GM21737 (cell line): ENCODE measurements around the gene EPHB2.

Source experiments
- ATAC-seq: cut with Tn5 transposase; IDR thresholded peaks from one replicate; pipeline ENCODE4 v1.9.1; 2021; ENCODE audit warnings: mild to moderate bottlenecking, moderate library complexity; ENCODE audit not compliant: unreplicated experiment

The EPHB2 gene

DNA sequence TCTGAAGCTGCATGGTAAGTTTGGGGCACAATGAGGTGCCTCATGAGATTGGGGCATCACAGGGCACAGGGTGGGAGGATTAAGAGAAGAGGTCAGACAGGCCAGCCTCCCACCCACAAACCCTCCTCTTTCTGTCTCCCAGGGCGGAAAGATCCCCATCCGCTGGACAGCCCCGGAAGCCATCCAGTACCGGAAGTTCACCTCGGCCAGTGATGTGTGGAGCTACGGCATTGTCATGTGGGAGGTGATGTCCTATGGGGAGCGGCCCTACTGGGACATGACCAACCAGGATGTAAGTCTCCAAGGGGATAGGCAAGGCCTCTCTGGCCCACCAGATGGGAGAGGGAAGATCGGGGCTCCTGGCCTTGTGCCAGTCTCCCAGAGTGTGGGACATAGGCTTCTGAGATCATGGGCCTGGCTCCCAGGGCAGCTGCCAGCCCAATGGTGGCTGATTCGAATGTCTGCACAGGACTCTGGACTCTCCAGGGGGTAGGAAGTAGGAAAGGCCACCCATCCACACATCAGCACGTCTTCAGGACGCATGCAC lies 198.3 kb downstream of the EPHB2 start:
- ATAC-seq = no peak

DNA sequence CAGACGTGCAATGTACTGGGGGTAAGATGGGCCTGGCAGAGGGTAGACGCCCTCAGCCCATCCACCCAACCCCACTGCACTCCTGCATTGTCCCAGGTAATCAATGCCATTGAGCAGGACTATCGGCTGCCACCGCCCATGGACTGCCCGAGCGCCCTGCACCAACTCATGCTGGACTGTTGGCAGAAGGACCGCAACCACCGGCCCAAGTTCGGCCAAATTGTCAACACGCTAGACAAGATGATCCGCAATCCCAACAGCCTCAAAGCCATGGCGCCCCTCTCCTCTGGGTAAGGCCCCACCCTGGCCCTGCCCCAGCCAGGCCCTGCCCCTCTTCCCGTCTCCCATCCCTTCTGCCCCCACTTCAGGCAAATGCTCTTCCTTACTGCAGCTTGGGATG lies 199.6 kb downstream of the EPHB2 start:
- ATAC-seq = no peak

DNA sequence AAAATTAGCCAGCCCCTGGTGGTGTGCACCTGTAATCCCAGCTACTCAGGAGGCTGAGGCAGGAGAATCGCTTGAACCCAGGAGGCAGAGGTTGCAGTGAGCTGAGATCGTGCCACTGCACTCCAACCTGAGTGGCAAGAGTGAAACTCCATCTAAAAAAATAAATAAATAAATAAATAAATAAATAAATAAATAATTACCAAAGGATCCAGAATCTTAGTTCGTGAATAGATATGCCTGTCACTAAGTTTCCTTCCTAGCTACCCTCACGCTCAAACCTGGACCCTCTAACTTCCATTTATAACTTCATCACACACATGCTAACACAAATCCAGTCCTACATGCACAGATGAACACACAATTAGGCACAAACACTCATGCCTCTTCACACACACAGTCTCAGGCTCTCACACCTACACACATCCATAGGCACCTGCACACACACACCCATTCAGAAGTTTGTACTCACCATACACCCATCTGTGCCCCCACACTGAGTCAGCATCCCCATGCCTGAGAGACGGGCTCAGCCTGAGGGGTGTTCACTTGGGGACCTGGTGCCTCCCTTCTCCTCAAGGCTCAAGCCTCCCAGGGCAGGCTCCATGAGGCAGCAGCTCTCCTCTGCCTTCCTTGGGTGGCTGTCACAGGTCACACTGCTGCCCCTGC lies 200.5 kb downstream of the EPHB2 start:
- no peak for ATAC-seq

DNA sequence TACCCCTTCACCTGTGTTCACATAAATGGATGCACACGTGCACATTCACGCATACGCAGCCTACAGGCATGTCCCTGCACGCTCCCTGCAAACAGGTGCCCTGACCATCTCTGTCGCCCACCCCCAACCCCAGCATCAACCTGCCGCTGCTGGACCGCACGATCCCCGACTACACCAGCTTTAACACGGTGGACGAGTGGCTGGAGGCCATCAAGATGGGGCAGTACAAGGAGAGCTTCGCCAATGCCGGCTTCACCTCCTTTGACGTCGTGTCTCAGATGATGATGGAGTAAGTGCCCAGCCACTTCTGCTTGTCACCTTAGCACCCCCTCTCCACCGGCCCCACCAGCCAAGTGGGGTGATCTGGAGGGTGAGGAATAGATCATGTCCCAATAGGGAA lies 201.7 kb downstream of the EPHB2 start:
- no peak for ATAC-seq

DNA sequence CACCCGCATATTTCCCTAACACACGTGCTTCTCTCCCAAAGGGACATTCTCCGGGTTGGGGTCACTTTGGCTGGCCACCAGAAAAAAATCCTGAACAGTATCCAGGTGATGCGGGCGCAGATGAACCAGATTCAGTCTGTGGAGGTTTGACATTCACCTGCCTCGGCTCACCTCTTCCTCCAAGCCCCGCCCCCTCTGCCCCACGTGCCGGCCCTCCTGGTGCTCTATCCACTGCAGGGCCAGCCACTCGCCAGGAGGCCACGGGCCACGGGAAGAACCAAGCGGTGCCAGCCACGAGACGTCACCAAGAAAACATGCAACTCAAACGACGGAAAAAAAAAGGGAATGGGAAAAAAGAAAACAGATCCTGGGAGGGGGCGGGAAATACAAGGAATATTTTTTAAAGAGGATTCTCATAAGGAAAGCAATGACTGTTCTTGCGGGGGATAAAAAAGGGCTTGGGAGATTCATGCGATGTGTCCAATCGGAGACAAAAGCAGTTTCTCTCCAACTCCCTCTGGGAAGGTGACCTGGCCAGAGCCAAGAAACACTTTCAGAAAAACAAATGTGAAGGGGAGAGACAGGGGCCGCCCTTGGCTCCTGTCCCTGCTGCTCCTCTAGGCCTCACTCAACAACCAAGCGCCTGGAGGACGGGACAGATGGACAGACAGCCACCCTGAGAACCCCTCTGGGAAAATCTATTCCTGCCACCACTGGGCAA lies 202.9 kb downstream of the EPHB2 start:
- no peak for ATAC-seq

DNA sequence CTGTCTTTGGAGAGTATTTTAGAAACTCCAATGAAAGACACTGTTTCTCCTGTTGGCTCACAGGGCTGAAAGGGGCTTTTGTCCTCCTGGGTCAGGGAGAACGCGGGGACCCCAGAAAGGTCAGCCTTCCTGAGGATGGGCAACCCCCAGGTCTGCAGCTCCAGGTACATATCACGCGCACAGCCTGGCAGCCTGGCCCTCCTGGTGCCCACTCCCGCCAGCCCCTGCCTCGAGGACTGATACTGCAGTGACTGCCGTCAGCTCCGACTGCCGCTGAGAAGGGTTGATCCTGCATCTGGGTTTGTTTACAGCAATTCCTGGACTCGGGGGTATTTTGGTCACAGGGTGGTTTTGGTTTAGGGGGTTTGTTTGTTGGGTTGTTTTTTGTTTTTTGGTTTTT lies 203.5 kb downstream of the EPHB2 start:
- ATAC-seq = no peak

DNA sequence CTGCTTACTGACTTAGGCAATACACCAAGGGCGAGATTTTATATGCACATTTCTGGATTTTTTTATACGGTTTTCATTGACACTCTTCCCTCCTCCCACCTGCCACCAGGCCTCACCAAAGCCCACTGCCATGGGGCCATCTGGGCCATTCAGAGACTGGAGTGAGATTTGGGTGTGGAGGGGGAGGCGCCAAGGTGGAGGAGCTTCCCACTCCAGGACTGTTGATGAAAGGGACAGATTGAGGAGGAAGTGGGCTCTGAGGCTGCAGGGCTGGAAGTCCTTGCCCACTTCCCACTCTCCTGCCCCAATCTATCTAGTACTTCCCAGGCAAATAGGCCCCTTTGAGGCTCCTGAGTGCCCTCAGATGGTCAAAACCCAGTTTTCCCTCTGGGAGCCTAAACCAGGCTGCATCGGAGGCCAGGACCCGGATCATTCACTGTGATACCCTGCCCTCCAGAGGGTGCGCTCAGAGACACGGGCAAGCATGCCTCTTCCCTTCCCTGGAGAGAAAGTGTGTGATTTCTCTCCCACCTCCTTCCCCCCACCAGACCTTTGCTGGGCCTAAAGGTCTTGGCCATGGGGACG lies 204.1 kb downstream of the EPHB2 start:
- ATAC-seq = no peak

DNA sequence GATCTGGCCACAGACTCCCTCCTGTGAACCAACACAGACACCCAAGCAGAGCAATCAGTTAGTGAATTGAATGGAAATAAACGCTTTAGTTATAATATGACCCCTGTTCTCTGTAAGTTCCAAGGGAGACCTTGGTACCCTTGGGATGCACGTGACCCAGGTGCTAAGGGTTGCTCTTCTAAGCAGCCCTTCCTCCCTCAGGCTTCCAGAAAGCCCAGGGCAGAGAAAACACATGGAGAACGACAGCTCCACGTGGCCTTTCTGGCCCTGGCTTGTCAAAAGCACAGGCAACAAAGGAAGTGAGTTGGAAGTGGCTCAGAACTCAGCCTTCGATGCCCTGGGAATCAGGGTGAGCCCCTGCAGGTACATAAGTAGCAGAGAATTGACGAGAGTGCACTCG lies 204.6 kb downstream of the EPHB2 start:
- ATAC-seq = no peak

DNA sequence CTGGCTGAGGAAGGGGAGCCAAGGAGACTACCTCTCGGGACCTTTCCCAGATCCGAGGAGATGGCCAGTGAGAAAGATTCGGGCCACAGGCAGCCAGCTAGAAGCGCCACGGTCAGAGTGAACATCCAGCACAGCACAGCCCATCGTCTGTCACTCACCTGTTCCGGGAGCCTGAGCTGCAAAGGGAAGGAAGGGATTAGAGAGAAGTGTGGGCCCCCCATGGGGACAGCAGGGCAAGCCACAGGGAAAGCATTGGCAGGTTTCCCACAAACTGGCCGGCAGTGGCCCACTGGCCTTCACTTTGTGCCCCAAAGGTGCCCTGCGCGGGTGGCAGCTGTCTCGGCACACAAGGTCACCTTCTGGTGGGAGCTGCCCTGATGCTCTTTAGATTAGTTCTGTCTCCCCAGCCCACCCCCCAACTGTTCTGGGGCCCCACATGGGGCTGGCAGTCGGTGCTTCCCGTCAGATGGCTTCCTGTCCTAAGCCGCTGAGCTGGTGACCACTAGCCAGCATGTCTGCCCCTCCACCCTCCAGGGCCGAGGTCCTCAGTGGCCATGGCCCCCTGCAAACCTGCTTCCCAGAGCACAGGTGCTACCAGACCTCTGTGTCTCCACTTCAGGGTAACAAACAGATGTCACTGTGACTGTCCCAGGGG lies 205.3 kb downstream of the EPHB2 start:
- no peak for ATAC-seq

DNA sequence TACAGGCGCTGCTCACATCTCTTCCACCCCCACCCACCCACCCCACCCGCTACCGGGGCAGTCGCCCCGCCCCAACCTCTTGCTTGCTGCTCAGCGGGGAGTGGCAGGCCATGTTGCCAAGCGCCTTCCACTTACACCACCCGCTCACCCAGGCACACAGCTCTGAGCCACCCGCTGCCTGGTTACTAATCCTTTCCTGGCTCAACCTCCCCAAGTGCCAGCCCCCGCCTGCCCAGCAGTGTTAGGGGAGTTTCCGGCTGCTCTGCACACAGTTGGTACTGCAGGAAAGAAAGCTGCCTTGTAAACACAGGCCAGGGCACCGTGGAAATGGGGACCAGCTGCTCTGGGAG lies 205.8 kb downstream of the EPHB2 start:
- ATAC-seq = no peak

DNA sequence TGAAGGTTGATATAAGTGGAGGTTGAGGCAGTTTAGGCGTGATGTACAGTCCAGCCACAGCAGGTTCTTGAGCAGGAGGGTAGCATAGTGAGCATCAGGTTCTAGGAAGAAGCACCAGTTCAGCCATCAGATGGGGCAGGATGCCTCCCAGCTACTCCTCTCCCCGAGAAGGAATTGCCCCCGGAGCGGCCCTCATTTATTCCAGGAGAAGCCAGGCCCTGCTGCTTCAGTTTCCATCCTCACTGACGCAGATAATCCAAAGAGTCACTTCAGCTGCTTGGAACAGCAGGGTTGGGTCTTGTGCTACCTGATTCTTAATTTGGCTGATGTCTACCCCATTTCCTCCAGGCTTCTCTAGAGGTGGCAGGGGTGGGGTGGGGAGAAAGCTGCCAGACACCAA lies 207.3 kb downstream of the EPHB2 start:
- ATAC-seq = no peak

DNA sequence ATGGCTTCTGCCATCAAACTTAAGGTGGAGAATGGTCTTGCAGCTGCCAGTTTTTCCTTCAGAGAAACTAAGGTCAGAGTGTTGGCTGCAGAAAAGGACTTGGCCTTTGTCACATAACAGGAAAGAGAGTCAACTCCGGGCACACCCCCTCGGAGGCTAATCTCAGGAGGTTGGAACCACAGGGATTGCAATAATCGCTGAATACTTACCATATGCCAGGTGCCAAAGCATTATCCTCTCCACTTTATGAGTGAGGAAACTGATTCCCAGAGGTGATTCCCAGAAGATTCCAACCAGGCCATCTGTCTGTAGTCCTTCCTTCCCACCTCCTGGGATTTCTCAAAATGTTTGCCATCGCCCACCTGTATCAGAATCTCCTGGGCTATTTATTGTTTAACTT lies 208.0 kb downstream of the EPHB2 start:
- ATAC-seq = no peak

DNA sequence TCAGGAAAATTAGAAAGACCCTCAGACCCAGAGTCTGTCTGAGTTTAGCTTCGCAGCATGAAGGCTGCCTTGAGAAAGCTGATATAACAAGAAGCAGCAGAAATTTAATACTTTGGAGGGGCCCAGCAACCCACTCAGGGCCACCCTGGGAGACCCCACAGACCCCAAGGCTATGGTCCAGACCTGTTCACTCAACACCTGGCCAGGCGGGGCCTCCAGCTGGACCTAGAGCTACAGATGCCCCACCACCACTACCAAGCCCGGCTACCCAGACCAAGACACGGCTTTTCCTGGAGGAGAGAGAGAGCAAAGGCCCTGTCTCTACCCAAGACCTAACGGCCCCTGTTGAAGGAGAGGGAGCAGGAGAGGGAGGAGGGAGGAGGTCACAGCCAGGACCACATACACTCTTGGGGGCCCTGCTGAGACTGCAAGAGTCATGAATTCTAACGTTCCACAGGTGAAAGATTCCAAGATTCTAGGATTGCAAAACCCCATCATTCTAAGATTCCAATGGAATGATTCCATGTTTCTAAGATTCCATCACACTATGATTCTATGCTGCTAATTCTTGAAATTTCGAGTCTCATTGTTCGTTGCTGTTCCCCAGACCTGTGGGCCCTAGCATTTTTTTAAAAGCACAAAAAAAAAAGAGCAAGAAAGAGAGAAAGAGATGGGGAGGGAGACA lies 208.8 kb downstream of the EPHB2 start:
- ATAC-seq = no peak

DNA sequence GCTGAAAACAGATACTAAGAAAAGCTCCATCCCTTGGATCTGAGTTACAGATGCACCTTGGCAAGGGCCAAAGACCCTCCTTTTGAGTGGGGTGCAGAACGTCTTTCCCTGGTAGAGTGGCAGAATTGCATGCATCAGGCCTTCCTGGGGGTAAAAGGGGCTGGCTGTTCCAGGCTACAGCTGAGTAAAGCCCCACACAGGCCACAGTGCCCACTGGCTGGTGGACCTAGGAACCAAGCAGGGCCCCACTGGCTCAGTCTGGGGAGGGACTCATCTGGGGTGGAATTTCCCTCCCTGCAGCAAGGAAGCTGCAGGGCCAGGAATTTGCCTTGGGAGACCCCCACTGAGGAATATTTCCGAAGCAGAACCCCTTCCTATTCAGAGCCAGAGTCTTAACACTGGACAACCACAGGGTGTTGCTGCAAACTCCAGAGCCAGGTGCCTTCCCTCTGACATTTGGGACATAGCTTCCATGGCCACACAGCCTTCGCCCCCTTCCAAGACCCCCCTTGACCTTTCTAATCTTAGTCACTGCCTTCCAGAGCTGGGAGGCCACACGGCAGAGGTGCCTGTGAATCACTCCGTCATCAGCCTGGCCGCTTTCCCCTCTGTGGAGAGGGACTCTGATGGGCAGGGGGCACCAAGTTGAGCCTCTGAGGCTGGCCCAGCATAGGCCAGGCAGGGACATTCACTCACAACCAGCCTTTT lies 209.5 kb downstream of the EPHB2 start:
- no peak for ATAC-seq

DNA sequence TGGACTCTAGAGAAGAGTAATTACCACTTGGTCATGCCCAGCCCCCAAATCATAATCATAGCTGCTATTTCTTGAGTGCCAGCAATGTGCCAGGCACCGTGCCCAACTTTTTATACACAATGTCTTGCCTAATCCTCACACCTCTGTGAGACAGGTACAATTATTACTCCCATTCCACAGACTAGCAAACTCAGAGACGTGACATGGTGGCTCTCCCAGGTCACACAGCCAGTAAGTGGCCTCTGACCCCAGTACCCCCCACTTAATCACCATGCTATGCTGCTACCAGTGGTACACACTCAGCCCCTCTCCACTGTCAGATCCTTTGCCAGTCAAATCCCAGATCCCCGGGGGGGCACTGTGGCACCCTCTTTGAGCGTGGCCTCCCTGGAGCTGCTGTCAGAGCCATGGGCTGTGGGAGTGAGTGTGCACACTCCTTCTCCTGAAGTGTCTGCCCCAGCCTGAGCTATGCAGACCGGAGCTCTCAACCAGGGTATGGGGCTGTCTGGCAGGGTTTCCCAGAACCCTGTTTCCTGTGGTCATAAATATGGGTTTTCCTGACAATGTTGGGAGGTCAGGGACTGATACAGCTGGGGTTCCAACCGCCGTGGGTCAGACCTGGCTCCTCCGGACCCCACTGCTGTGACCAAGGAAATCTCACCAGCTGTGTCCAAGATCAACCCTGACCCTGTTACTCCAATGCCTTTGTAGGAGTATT lies 210.3 kb downstream of the EPHB2 start:
- no peak for ATAC-seq

DNA sequence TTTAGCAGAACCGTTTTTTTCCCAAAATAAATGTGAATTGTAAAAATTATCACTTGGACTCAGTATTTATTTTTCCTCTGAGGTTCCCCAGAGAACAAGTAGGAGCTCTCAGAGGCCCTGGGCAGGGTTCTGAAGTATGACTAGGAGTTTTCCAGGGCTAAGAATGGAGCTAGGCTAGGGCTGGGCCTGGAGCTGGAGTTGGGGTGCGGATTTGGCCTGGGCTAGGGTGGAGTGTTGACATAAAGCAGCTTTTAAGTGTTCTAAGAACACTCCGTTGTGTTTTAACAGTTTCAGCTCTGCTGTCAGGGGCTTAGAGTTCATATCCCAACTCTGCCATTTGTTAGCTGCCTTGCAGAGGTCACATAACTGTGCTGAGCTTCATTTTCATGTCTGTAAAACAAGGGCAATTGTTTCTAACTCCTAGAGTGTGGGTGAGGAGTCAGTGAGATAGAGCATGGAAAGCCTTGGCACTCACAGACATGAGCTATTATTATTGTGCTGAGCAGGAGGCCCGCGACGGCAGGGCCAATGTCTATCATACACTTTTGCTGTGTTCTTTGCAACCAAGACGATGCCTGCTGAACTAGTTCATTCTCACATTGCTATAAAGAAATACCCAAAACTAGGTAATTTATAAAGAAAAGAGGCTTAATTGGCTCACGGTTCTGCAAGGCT lies 210.9 kb downstream of the EPHB2 start:
- ATAC-seq = no peak

DNA sequence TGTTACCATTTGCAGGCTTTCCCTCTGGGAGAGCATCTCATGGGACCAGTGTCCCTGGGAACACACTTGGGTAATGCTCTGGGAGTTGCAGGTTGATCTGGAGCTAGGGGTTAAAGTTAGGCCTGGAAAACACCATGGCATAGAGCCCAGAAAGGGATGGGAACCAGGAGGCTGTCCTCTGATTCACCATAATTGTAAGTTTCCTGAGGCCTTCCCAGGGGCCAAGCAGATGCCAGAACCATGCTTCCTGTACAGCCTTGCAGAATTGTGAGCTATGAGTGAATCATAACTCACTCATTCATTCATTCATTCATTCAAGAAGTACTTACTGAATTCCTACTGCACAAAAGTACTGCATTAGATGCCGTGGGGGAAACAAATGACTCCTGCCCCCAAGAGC lies 212.0 kb downstream of the EPHB2 start:
- ATAC-seq = no peak

DNA sequence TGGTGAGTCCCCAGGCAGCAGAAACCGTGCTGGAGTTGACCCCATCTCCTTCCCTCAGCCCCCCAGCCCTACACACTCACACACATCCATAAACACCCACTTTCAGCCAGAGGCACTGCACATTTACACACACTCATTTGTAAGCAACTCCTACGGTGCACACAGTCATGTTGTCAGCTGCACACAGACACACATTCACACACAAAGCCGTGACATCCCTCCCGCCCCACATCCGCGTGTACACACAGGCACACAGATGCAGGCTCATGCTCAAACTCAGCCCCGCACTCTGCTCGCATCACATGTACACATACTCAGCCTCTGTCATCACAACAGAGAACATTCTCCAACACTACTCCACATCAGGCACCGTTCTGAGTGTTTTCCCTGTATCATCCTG lies 214.5 kb downstream of the EPHB2 start:
- ATAC-seq = no peak

DNA sequence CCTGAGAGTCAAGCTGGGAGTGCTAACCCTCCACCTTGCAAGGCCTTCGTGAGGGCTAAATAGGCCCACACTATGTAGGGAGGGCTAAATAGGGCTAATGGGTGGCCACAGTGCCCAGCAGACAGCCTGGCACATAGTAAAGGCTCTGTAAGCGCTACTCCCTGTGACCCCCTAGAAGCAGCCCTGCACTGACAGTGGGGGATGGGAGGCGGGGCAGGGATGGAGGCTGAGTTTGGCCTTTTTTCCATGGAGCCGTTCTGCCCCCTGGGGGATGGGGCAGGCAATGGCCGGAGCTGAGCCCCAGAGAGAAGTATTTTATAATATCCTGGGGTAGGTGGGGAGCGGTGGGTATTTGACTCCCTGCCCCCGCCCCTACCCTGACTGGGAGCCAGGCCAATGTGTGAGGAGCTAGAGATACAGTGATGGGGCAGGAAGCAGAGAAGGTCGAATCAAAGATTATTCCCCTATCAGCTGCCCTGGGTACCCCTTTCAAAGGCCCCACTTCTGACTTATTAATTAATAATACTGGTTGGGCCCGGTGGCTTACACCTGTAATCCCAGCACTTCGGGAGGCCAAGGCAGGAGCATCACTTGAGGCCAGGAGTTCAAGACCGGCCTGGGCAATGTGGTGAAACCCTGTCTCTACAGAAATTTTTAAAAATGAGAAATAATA lies 219.7 kb downstream of the EPHB2 start:
- ATAC-seq = no peak
